HEK293T (cell line): Measurements from ENCODE around the gene DEPP1.

Experiments
- BHLHE40 ChIP-seq: fragments of 450-650 bp; IDR thresholded peaks from 2 replicates; pipeline ENCODE4 v1.6.1; 2016; ENCODE audit warnings: mild to moderate bottlenecking, moderate library complexity, borderline replicate concordance
- FOXA1 ChIP-seq: fragments of 450-650 bp; IDR thresholded peaks from 2 replicates; pipeline ENCODE4 v1.6.1; 2016; ENCODE audit warnings: mild to moderate bottlenecking
- FOXM1 ChIP-seq: fragments of 450-650 bp; IDR thresholded peaks from 2 replicates; pipeline ENCODE4 v1.6.1; 2017; ENCODE audit warnings: mild to moderate bottlenecking, borderline replicate concordance
- PKNOX1 ChIP-seq: fragments of 450-650 bp; IDR thresholded peaks from 2 replicates; pipeline ENCODE4 v1.6.1; 2016
- SP1 ChIP-seq: fragments of 450-650 bp; IDR thresholded peaks from 2 replicates; pipeline ENCODE4 v1.6.1; 2017
- ZNF384 ChIP-seq: fragments of 450-650 bp; IDR thresholded peaks from 2 replicates; pipeline ENCODE4 v1.6.1; 2016

GRCh38 chr10:44993226-44993921, 14.8 kb upstream of the DEPP1 start:
- TF ChIP-seq ZNF384 (no peak), BHLHE40 (no peak), FOXA1 (no peak), SP1 (no peak), PKNOX1 (no peak), FOXM1 (no peak)
